HUES64 (cell line): ENCODE measurements around the gene SEPTIN6.

Experiments used
- H3K27ac ChIP-seq: 2 replicates; pipeline ENCODE4 v1.7.0; 2013; ENCODE audit warnings: low read depth, low read length, inconsistent platforms
- H3K27me3 ChIP-seq: 2 replicates; pipeline ENCODE4 v1.6.1; 2013; ENCODE audit warnings: mild to moderate bottlenecking, low read length; ENCODE audit not compliant: insufficient read depth
- H3K36me3 ChIP-seq: 2 replicates; pipeline ENCODE4 v1.6.1; 2013; ENCODE audit warnings: mild to moderate bottlenecking, low read length; ENCODE audit not compliant: insufficient read depth
- H3K4me1 ChIP-seq: 2 replicates; pipeline ENCODE4 v1.6.1; 2013; ENCODE audit warnings: mild to moderate bottlenecking, low read length, moderate library complexity; ENCODE audit not compliant: insufficient read depth
- H3K4me3 ChIP-seq: 2 replicates; pipeline ENCODE4 v1.5.1; 2013; ENCODE audit warnings: mild to moderate bottlenecking, low read length, moderate library complexity
- H3K9ac ChIP-seq: 2 replicates; pipeline ENCODE4 v1.6.1; 2013; ENCODE audit warnings: mild to moderate bottlenecking, low read depth, low read length
- H3K9me3 ChIP-seq: 2 replicates; pipeline ENCODE4 v1.6.1; 2013; ENCODE audit warnings: low read depth, low read length; ENCODE audit not compliant: insufficient read depth
- WGBS: fragments of 150-250, 120-280 bp; methylation state at CpG from one replicate; pipeline ENCODE4 v1.1.7; 2013; ENCODE audit warnings: missing lambda C conversion rate; 5-methylcytosine and 5-hydroxymethylcytosine counted together

Gene SEPTIN6

GRCh38 chrX:119709630-119710029 is 16.7 kb upstream of the SEPTIN6 start:
- Histone ChIP-seq H3K27me3 (no peaks in the 10 kb centered on the region), H3K36me3 (no peaks in the 10 kb centered on the region), H3K9me3 (no peaks in the 10 kb centered on the region), H3K27ac (no peak overlapping the region), H3K4me1 (no peaks in the 10 kb centered on the region), H3K9ac (no peak overlapping the region), H3K4me3 (no peak overlapping the region)
- WGBS, result 92% methylated on average over 3 of the region's 3 CpGs

- H3K9ac ChIP-seq, result no peak overlapping the region
- no peaks in the 10 kb centered on the region for H3K9me3 ChIP-seq
- no peaks in the 10 kb centered on the region for H3K27me3 ChIP-seq
- no peaks in the 10 kb centered on the region for H3K4me1 ChIP-seq
- no peak overlapping the region for H3K4me3 ChIP-seq
- H3K36me3 ChIP-seq, result no peaks in the 10 kb centered on the region
- 93% methylated on average over 2 of the region's 2 CpGs for WGBS
- H3K27ac ChIP-seq, result no peak overlapping the region
Observed at GRCh38 chrX:119708936-119709335, 16.0 kb upstream of the SEPTIN6 start.

- H3K4me3 ChIP-seq, result no peak overlapping the region
- no peaks in the 10 kb centered on the region for H3K9me3 ChIP-seq
- no peaks in the 10 kb centered on the region for H3K27me3 ChIP-seq
- H3K9ac ChIP-seq, result no peak overlapping the region
- no peaks in the 10 kb centered on the region for H3K4me1 ChIP-seq
- H3K36me3 ChIP-seq, result no peaks in the 10 kb centered on the region
- 85% methylated on average over 4 of the region's 5 CpGs for WGBS
- no peak overlapping the region for H3K27ac ChIP-seq
Observed at GRCh38 chrX:119706616-119707015, 13.6 kb upstream of the SEPTIN6 start.

- H3K27me3 ChIP-seq, result peaks cover 18% of the 10 kb centered on the region
- H3K27ac ChIP-seq, result no peak overlapping the region
- H3K9me3 ChIP-seq, result no peaks in the 10 kb centered on the region
- H3K4me1 ChIP-seq, result 0 out of 2 replicates have a peak, but pooled peaks cover 12% of the 10 kb centered on the region
- H3K4me3 ChIP-seq, result no peak overlapping the region
- H3K36me3 ChIP-seq, result no peaks in the 10 kb centered on the region
- H3K9ac ChIP-seq, result no peak overlapping the region
Observed at GRCh38 chrX:119698845-119699244, 5.9 kb upstream of the SEPTIN6 start.

GRCh38 chrX:119696251-119696890 is 3.4 kb upstream of the SEPTIN6 start:
- WGBS, result 67% methylated on average over 9 of the region's 9 CpGs
- no peaks in the 10 kb centered on the region for H3K9me3 ChIP-seq
- H3K4me1 ChIP-seq, result peaks cover 17% of the 10 kb centered on the region; the same call in 1 of the 2 replicates
- H3K9ac ChIP-seq, result no peak overlapping the region
- H3K27me3 ChIP-seq, result peaks cover 22% of the 10 kb centered on the region
- H3K36me3 ChIP-seq, result no peaks in the 10 kb centered on the region
- H3K4me3 ChIP-seq, result no peak overlapping the region
- H3K27ac ChIP-seq, result no peak overlapping the region

- H3K4me1 ChIP-seq, result peaks cover 25% of the 10 kb centered on the region
- 87% methylated on average over 12 of the region's 12 CpGs for WGBS
- H3K36me3 ChIP-seq, result no peaks in the 10 kb centered on the region
- H3K4me3 ChIP-seq, result peak overlapping the region; percentile 78; the same call in 1 of the 2 replicates
- H3K27me3 ChIP-seq, result peaks cover 22% of the 10 kb centered on the region
- H3K9me3 ChIP-seq, result no peaks in the 10 kb centered on the region
- no peak overlapping the region for H3K27ac ChIP-seq
- no peak overlapping the region for H3K9ac ChIP-seq
Observed at GRCh38 chrX:119695535-119696050, 2.6 kb upstream of the SEPTIN6 start.

- no peak overlapping the region for H3K9ac ChIP-seq
- peak overlapping the region; percentile 78 for H3K4me3 ChIP-seq
- WGBS, result 50% methylated on average over 39 of the region's 39 CpGs
Observed at GRCh38 chrX:119694601-119695534, 1.9 kb upstream of the SEPTIN6 start.

GRCh38 chrX:119693996-119694451 is 1.1 kb upstream of the SEPTIN6 start:
- 1% methylated on average over 22 of the region's 23 CpGs for WGBS
- Histone ChIP-seq H3K27ac (no peak overlapping the region), H3K9me3 (no peaks in the 10 kb centered on the region), H3K4me3 (peak overlapping the region; percentile 78), H3K36me3 (no peaks in the 10 kb centered on the region), H3K9ac (no peak overlapping the region), H3K27me3 (peaks cover 22% of the 10 kb centered on the region), H3K4me1 (peaks cover 25% of the 10 kb centered on the region)

More at GRCh38 chrX:119694601-119695534, 1.9 kb upstream of the SEPTIN6 start:
- Histone ChIP-seq H3K4me1 (peaks cover 25% of the 10 kb centered on the region), H3K9me3 (no peaks in the 10 kb centered on the region), H3K27ac (no peak overlapping the region), H3K27me3 (peaks cover 22% of the 10 kb centered on the region), H3K36me3 (no peaks in the 10 kb centered on the region)

GRCh38 chrX:119692191-119693039 is 553 bp downstream of the SEPTIN6 start:
- H3K9me3 ChIP-seq, result no peaks in the 10 kb centered on the region
- H3K27ac ChIP-seq, result no peak overlapping the region; the same call in 1 of the 2 replicates
- H3K36me3 ChIP-seq, result no peaks in the 10 kb centered on the region
- H3K9ac ChIP-seq, result peak overlapping the region; percentile 63
- peaks cover 25% of the 10 kb centered on the region for H3K4me1 ChIP-seq
- WGBS, result under 1% methylated on average over 57 of the region's 66 CpGs
- H3K4me3 ChIP-seq, result peak overlapping the region; percentile 78
- H3K27me3 ChIP-seq, result peaks cover 22% of the 10 kb centered on the region

GRCh38 chrX:119690921-119691716 is 1.8 kb downstream of the SEPTIN6 start:
- Histone ChIP-seq H3K4me1 (peaks cover 19% of the 10 kb centered on the region), H3K27me3 (peaks cover 22% of the 10 kb centered on the region), H3K4me3 (peak overlapping the region; percentile 78; the same call in 1 of the 2 replicates), H3K36me3 (no peaks in the 10 kb centered on the region), H3K9me3 (no peaks in the 10 kb centered on the region), H3K9ac (no peak overlapping the region), H3K27ac (no peak overlapping the region; the same call in 1 of the 2 replicates)
- WGBS, result 75% methylated on average over 4 of the region's 8 CpGs
